ENCODE data around the gene WIPF2.
"Not testable (repeated sequence)": the region's sequence is repeated elsewhere in the genome, so short reads cannot be mapped to it uniquely, and the experiment has no call there.

Gene WIPF2

DNA sequence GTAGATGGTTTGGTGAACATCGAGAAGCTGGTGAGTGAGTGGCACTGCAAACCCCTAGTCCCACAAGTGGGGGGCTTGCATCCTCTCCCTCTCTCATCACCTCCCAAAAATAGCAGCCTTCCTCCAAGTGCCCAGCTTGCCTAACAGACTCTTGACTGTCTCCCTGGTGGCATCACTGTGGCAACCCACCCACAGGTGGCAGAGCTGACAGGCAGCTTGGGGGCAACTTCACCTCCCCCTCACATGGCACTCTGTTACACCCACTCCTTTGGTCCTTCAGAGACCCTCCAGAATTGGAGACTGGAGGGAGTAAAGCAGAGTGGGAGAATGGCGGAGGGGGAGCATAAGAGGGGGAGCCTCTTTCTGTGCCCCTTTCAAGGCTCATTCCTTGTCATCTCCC, 26.1 kb upstream of the WIPF2 start:
- no peak for DNase-seq

DNA sequence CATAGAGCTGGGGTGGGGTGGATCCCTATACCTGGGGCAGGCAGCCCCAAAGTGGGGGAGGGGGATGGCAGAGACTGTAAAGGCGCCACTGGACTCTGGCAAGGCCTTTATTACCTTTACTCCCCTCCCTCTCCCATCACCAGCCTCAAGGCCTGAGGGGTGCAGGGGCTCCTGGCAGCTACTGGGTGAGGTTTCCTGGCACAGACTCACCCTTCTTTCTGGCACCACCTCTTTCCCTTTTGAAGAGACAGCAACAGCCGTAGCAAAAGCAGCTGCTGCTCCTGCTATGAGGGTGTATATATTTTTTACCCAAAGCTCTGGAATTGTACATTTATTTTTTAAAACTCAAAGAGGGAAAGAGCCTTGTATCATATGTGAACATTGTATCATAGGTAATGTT, 24.3 kb upstream of the WIPF2 start:
- no peak for DNase-seq

DNA sequence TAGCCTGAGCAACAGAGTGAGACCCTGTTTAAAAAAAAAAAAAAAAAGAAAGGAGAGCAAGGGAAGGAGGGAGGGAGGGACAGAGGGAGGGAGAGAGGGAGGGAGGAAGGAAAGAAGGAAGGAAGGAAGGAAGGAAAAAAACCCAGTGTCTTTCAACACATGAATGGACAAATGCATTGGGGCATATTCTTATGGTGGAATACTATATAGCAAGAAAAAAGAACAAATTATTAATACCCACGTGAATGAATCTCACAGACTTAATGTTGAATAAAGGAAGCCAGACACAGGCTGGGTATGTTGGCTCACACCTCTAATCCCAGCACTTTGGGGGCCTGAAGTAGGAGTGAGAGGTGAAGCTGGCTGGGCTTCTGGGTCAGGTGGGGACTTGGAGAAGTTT, 21.6 kb upstream of the WIPF2 start:
- no peak for DNase-seq

DNA sequence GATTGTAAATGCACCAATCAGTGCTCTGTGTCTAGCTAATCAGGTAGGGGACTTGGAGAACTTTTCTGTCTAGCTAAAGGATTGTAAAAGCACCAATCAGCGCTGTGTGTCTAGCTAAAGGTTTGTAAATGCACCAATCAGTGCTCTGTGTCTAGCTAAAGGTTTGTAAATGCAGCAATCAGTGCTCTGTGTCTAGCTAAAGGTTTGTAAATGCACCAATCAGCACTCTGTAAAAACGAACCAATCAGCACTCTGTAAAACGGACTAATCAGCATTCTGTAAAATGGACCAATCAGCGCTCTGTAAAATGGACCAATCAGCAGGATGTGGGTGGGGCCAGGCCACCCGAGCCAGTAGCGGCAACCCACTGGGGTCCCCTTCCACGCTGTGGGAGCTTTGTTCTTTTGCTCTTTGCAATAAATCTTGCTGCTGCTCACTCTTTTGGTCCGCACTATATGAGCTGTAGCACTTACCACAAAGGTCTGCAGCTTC, 21.1 kb upstream of the WIPF2 start:
- DNase-seq = peak; percentile 19

DNA sequence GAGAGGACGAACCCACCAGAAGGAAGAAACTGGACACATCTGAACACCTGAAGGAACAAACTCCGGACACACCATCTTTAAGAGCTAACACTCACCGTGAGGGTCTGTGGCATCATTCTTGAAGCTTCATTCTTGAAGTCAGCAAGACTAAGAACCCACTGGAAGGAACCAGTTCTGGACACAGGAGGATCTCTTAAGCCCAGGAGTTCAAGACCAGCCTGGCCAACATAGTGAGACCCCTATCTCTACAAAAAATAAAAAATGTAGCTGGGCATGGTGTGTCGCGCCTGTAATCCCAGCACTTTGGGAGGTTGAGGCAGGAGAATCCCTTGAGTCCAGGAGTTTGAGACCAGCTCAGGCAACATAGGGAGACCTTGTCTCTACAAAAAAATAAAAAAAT, 20.5 kb upstream of the WIPF2 start:
- DNase-seq = no peak

DNA sequence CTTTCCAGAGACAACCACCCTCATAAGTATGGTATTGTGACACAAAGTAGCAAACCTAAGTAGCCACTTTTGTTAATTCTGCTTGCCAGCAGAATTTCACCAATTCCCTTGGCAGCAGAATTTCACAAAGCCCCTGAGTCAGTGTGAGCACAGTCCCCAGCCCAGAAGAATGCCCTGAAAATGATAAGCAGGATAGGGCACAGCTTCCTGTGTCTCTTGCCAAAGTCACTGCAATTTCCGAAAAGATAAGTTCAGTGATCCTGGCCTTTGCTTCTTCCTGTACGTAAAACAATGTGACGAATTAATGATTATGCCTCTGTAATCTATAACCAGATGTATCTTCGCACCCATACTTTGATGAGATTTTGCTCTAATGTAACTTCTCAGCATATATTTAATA, 16.0 kb upstream of the WIPF2 start:
- DNase-seq = no peak

DNA sequence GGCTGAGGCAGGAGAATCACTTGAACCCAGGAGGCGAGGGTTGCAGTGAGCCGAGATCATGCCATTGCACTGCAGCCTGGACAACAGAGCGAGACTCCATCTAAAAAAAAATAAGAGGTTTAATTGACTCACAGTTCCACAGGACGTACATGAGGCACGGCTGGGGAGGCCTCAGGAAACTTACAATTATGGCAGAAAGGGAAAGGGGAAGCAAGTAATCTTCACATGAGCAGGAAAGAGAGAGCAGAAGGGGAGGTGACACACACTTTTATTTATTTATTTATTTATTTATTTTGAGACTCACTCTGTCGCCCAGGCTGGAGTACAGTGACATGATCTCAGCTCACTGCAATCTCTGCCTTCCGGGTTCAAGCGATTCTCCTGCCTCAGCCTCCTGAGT, 12.9 kb upstream of the WIPF2 start:
- not testable (repeated sequence) for DNase-seq

DNA sequence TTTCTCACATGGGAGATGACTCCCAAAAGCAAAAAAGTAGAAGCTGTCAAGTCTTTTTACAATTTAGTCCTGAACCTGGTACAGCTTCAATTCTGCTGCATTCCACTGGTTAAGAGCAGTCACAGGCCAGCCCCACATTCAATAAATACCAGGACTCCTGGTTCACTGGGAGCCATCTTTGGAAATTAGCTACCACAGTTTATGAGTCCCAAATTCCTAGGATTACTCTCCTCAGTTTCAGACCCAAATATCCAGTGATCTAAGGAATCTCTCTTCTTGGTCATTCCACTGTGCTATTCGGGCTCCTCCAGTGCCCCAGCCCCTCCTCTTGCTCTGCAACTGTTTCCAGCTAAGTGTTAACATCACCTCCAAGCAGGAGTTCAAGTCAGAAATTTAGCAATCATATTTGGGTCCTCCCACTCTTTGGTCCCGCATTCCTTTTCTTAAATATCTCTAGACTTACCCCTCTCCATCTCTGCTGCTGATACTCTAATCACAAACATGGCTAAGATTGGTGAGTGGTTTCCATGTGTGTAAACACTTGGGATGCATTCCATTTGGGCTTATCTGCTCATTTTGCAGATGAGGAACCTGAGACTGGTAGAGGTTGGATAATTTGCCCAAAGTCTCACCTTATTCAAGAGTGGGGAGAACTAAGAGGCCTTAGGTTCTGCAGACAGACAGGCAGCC, 9.6 kb upstream of the WIPF2 start:
- DNase-seq = no peak

DNA sequence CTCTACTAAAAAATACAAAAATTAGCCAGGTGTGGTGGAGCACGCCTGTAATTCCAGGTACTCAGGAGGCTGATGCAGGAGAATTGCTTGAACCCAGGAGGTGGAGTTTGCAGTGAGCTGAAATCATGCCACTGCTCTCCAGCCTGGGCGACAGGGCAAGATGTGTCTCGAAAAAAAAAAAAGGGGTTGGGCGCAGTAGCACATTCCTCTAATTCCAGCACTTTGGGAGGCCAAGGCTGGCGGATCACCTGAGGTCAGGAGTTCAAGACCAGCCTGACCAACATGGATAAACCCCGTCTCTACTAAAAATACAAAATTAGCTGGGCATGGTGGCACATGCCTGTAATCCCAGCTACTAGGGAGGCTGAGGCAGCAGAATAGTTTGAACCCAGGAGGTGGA, 5.2 kb upstream of the WIPF2 start:
- not testable (repeated sequence) for DNase-seq

DNA sequence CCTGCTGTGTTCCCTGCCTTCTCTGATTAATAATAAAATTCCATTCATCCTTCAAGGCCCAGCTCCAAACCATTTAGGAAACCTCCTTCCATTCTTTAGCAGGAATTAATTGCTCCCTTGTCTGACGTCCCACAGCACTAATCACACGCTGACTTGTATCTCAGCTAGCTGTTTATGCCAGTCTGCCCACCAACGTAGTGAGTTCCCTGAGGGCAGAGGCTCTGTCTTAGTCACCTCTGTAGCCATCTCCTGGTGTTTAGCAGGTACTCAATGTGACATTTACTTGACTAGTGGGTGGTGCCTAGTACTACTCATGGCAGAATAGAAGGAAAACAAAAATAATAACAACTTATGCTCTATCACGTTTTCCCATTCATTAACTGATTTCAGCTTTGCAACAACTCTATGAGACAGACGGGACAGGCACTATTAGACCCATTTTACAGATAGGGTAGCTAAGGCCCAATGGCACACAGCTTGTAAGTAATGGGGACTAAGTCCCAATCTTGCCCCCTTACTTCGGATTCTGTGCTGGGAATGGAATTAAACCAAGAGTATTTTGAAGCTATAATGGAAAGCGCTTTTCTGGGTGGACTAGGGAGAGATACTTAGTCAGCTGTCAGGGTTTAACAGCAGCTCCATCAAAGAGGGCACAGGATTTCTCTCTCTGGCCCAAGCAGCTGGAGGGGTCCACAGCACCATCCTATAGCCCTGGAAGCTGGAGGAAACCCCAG, 931 bp upstream of the WIPF2 start:
- DNase-seq = no peak

DNA sequence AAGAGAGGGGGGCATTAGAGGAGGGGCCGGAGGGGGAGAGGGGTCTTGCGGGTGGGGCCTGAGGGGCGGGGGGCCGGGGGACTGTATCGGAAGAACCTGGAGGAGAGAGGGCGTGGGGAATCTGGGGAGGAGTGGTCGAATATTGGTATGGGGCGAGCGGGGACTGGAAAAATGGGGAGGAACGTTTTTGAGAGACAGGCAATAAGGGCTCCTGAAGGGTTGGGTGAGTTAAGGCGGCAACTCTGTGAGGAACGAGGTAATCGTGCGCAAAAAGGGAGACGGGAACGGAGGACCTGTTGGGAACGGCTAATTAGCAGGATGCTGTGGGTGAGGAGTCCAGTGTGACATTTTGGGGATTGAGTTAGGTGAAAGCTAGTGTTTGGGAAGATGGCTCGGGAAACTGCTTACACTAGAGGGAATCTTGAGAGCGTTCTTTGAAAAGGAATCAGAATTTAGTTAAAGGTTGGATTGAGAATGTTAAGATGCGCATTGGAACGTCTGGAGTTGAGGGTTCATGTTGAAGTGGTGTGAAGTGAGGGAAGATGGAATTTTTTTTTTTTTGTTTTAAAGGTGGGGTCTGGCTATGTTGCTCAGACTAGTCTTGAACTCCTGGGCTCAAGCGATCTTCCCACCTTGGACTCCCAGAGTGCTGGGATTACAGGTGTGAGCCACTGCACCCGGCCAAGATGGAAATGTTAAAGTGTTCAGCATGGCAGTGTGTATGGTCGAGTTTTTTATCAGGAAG, 662 bp downstream of the WIPF2 start:
- DNase-seq = peak; percentile 34

DNA sequence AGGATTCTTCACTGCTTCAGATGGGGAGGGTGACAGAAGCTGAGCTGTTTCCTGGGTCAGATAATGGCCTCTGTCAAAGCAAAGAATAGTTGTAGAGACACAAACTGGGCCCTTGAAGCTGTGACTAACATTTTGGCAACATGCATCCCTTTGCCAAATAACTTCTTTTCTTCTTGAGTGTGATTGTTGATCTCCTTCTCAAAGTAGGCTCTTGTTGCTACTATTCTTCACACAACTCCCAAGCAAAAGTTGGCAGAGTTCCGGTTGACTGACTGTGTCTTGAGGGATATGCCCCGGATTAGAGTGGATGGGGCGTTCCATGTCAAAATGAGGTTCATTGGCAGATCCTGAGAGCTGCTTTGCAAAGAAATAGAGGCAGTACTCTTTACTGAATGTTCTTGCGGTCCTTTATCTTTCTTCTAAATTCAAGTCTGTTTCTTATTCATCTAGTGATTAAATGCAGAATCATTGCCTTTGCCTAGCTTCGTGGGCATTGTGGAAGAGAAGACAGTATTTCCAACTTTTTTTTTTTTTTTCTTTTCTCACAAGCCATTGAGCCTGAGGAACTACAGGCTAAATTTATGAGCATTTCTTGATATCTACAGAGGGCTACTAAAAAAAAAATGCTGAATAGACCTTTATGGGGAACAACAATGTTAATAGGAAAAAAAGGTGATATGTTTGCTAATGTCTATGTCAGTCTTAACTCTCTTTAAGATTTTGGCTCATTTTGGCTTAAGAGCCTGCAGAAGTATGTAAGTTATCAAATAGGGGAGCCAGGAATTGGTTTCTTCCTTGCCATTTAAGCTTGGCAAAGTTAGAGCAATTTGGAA, 5.8 kb downstream of the WIPF2 start:
- DNase-seq = no peak

DNA sequence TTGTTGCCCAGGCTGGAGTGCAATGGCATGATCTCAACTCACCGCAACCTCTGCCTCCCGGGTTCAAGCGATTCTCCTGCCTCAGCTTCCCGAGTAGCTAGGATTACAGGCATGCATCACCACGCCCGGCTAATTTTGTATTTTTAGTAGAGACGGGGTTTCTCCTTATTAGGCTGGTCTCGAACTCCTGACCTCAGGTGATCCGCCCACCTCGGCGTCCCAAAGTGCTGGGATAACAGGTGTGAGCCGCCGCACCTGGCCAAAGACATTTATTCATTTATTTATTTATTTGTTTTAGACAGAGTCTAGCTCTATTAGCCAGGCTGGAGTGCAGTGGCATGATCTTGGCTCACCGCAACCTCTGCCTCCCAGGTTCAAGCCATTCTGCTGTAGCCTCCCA, 10.0 kb downstream of the WIPF2 start:
- not testable (repeated sequence) for DNase-seq

DNA sequence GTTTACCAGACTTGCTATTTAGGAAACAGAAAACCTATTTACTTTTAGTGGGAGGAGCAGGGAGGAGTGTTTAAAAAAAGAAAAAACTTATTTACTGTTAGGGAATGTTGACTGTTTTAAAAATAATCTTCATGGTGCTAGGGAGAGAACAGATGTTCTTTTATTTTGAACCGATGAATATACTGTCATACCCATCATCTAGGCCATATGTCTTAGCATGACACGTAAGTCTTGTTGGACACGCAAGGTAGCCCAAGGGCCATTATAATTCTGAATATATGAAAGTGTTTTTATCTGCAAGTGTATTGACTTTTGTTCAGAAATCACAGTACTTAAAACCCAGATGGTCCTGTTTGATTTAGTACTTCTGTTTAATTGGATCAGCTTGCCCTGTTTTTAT, 11.6 kb downstream of the WIPF2 start:
- DNase-seq = no peak

DNA sequence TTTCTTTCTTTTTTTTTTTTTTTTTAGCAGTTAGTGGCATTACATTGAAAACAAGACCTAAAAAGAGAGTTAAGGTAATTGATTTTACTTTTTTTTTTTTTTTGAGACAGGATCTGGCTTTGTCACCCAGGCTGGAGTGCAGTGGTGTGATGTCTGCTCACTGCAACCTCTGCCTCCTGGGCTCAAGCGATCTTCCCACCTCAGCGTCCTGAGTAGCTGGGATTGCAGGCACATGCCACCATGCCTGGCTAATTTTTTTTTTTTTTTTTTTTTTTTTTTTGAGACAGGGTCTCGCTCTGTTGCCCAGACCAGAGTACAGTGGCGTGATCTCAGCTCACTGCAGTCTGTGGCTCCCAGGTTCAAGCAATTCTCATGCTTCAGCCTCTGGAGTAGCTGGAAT, 12.8 kb downstream of the WIPF2 start:
- not testable (repeated sequence) for DNase-seq

DNA sequence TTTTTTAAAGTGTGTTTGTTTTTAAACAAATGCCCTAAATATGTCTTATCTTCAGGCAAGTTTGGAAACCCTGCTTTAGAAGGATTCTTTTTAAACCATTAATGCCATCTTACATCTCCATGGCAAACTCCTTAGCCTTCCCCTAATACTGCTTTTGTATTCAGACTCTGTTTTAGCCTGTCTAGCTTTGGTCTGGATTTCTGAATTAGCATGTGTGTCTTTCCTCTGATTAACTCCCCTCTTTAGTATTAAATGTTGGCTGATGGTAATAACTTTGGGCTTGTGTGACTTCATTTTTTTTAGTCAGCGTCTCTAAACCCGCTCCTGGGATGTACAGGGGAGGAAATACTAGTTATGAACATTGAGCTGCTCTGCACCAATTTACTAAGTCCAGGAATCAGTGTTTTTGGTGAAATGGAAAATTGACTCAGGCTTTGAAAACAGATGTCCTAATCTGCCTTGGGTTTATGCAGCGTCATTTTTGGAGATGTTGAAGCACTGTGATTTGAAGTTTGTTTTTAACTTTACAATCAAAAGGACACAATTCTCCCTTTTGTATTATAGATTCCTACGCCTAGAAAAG, 22.2 kb downstream of the WIPF2 start:
- no peak for DNase-seq

DNA sequence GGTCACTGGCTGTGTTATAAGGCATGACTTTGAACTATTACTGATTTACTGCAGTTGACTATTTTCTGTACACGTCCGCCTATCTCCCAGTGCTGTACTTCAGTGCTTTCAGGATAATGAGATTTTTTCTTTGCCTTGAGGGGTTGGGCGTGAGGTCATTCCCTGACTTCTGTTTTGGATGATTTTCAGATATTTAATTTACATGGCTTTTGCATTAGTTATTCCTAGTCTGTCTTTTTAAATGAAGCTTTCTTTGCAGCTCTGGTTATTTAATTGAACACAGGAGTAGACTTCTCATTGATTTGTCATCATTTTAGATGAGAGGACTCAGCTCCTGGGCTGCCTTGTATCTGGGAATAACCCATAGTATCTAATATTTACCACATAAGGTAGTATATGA, 23.7 kb downstream of the WIPF2 start:
- no peak for DNase-seq

DNA sequence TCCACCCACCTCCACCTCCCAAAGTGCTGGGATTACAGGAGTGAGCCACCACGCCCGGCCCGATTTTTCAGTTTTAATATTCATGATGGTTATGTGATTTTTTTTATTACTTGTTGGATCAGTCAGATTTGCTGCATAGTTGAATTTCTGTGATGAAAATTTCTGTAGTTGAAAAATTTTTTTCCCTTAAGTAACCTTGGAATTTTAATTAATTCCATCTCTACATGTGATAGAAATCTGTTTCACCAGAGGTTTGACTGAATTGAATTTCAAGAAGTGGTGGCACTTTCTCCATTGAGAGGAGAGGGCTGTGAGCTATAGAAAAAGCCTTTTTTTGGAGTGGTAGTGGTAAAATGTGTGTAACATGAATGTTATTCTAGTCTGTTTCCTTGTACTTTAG, 24.7 kb downstream of the WIPF2 start:
- DNase-seq = no peak

DNA sequence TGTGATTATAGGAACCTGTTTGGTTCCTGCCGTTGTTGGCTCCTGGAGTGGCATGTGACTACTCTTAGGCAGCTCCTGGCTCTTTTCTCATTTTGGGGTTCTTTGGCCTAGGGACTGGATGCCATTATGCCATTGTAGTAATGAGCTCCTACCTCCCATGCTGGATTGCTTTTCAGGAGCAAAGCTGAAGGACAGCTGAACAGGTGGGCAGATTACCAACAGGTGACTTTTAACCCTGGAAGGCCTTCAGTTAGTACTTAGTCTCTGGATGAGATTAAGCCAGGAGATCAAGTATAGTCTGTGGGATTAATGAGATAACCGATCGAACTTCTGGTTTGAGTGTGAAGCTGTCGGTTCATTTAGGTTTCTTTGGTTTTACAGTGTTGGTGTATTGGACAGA, 25.2 kb downstream of the WIPF2 start:
- no peak for DNase-seq

DNA sequence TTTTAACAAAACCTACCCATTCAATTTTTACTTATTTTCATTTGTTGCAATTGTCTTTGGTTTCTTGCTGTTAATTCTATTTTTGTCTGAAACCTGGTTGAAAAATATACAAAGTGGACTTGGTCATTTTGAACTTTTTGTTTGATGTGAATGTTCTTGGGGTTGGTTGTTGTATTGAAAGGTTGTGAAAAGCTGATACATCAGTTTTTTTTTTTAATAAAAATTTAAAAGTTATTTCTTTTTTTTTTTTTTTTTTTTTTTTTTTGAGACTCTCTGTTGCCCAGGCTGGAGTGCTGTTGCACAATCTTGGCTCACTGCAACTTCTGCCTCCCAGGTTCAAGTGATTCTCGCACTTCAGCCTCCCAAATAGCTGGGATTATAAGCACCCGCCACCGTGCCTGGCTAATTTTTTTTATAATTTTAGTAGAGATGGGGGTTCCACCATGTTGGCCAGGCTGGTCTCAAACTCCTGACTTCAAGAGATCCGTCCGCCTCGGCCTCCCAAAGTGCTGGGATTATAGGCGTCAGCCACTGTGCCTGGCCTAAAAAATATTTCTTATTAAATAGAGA, 28.9 kb downstream of the WIPF2 start:
- DNase-seq = no peak

DNA sequence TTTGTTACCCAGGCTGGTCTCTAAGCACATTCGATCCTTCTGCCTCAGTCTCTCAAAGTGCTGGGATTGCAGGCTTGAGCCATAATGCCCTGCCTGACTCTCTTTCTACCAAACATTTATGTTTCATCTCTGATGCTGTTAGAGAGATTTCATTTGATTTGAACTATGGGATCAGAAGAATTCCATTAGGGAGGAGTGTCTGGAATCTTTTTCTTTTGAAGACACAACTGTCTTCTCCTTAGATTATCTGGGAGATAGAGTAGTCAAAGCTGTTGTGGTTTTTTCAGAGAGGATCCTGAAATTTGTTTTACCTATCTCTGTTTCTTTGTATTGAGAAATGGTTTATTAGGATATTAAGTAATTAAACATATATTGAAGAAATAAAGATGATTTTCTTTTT, 29.4 kb downstream of the WIPF2 start:
- no peak for DNase-seq

DNA sequence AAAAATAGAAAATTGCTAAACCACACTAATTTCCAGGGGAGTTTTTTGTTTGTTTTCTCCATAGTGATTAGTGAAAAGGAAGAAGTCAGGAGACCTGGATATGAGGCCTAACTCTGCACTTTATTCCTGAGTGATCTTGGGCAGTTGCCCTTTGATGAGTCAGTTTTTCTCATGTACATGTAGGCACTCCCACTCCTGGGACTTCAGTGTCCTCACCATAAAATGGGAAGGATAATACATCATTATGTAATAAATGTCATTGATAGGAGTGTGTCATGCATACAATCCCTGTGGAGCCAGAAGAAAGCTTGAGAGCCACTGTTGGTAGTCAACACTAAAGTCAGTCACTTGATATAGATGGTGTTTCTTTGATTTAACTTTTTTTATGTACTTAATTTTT, 32.5 kb downstream of the WIPF2 start:
- no peak for DNase-seq

Measured in CD4-positive, alpha-beta T cell treated with Interleukin-6 for 4 hours (primary cell).